GM12874 (cell line): ENCODE measurements around the gene ERCC4.

Experiments
- TF ChIP-seq, protein P1 (sequence below): IDR thresholded peaks from 2 replicates; pipeline ENCODE4 v1.5.1; 2011; ENCODE audit warnings: low read depth, mild to moderate bottlenecking, control low read depth, low read length, moderate library complexity; ENCODE audit not compliant: insufficient read depth

The ERCC4 gene

DNA sequence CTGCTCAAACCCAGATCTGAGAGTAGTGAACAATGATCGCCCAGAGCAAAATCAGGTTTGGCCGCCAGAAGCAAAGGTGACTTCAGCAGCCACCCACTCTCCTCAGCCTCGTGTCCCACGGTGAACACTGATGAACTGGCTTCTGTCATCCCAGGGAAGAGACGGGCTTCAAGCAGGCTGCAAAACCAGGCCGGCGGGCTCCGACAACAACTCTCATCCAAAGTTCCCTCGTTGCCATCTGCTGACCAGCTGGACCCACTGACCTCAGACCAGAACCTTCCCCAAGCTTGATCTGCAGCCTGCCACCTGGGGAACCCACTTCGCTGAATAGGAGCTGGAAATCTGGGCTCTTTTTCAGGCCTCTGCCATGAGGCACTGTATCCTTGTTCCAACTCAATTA is 81.6 kb downstream of the ERCC4 start:
- TF ChIP-seq, protein P1, sequence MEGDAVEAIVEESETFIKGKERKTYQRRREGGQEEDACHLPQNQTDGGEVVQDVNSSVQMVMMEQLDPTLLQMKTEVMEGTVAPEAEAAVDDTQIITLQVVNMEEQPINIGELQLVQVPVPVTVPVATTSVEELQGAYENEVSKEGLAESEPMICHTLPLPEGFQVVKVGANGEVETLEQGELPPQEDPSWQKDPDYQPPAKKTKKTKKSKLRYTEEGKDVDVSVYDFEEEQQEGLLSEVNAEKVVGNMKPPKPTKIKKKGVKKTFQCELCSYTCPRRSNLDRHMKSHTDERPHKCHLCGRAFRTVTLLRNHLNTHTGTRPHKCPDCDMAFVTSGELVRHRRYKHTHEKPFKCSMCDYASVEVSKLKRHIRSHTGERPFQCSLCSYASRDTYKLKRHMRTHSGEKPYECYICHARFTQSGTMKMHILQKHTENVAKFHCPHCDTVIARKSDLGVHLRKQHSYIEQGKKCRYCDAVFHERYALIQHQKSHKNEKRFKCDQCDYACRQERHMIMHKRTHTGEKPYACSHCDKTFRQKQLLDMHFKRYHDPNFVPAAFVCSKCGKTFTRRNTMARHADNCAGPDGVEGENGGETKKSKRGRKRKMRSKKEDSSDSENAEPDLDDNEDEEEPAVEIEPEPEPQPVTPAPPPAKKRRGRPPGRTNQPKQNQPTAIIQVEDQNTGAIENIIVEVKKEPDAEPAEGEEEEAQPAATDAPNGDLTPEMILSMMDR, result no peak
